Neural progenitor cell (in vitro differentiated cells): ENCODE results near the gene FBXO44.

ENCODE experiments used
- EZH2 ChIP-seq: fragments of 200-600 bp; sonication (generic); IDR thresholded peaks from 2 replicates; pipeline ENCODE4 v1.6.1; 2017; ENCODE audit warnings: antibody characterized with exemption, mild to moderate bottlenecking, moderate library complexity
- EZH2phosphoT487 ChIP-seq: fragments of 200-600 bp; sonication (generic); IDR thresholded peaks from 2 replicates; pipeline ENCODE4 v1.6.1; 2017; ENCODE audit warnings: antibody characterized with exemption
- TF ChIP-seq, protein P1 (sequence below): fragments of 200-600 bp; sonication (generic); IDR thresholded peaks from 2 replicates; pipeline ENCODE4 v1.5.1; 2017; ENCODE audit warnings: antibody characterized with exemption, mild to moderate bottlenecking

DNA sequence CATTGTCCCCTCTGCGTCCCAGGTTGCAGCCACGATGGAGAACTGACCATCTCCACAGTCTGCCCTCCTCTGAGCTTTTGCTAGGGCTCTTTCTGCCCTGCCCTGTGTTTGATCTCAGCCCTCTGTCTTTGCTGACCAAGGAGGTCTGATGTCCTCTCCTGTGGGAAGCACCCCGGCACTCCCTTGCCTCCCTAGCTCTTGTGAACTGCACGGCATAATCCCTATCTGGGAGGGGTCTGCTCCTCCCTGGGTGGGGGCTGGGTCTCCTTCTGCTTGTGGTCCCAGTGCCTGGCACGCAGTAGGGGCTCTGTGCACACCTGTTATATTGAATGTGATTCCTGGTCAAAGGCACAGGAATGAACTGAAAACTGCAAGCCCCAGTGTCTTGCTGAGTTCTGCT lies 39.2 kb downstream of the FBXO44 start:
- TF ChIP-seq EZH2, result no peak
- TF ChIP-seq, protein P1, sequence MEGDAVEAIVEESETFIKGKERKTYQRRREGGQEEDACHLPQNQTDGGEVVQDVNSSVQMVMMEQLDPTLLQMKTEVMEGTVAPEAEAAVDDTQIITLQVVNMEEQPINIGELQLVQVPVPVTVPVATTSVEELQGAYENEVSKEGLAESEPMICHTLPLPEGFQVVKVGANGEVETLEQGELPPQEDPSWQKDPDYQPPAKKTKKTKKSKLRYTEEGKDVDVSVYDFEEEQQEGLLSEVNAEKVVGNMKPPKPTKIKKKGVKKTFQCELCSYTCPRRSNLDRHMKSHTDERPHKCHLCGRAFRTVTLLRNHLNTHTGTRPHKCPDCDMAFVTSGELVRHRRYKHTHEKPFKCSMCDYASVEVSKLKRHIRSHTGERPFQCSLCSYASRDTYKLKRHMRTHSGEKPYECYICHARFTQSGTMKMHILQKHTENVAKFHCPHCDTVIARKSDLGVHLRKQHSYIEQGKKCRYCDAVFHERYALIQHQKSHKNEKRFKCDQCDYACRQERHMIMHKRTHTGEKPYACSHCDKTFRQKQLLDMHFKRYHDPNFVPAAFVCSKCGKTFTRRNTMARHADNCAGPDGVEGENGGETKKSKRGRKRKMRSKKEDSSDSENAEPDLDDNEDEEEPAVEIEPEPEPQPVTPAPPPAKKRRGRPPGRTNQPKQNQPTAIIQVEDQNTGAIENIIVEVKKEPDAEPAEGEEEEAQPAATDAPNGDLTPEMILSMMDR, result no peak
- TF ChIP-seq EZH2phosphoT487, result no peak
